H9 (cell line): Measurements from ENCODE around the gene HDAC5. TPM values are rescaled to one million over a fixed set of nuclear protein-coding genes. Genes with fewer than 3 reads are reported as not detected.

Experiments used
- DNase-seq: peaks from one replicate; pipeline ENCODE4 v3.0.0-alpha.2; 2017
- H2AFZ ChIP-seq: one replicate; pipeline ENCODE4 v1.6.1; 2013; ENCODE audit warnings: mild to moderate bottlenecking, low read length, control low read depth, moderate library complexity
- H2AK5ac ChIP-seq: 2 replicates; pipeline ENCODE4 v1.6.1; 2013; ENCODE audit warnings: low read length, control low read depth, mixed read lengths; ENCODE audit not compliant: insufficient read length
- H2BK120ac ChIP-seq: one replicate; pipeline ENCODE4 v1.6.1; 2013; ENCODE audit warnings: low read depth, mild to moderate bottlenecking, low read length, control low read depth, inconsistent platforms; ENCODE audit not compliant: poor library complexity, severe bottlenecking
- H2BK12ac ChIP-seq: 2 replicates; pipeline ENCODE4 v1.6.1; 2013; ENCODE audit warnings: low read length, control low read depth, mixed read lengths, low read depth; ENCODE audit not compliant: insufficient read length
- H2BK15ac ChIP-seq: 2 replicates; pipeline ENCODE4 v1.6.1; 2013; ENCODE audit warnings: low read depth, low read length, control low read depth
- H2BK20ac ChIP-seq: one replicate; pipeline ENCODE4 v1.6.1; 2013; ENCODE audit warnings: low read depth, mild to moderate bottlenecking, low read length, control low read depth, inconsistent platforms; ENCODE audit not compliant: poor library complexity, severe bottlenecking
- H2BK5ac ChIP-seq: 2 replicates; pipeline ENCODE4 v1.6.1; 2013; ENCODE audit warnings: low read length, control low read depth, mixed read lengths; ENCODE audit not compliant: insufficient read length
- H3K14ac ChIP-seq: 2 replicates; pipeline ENCODE4 v1.6.1; 2013; ENCODE audit warnings: low read length, control low read depth; ENCODE audit not compliant: insufficient read depth
- H3K18ac ChIP-seq: 2 replicates; pipeline ENCODE4 v1.6.1; 2013; ENCODE audit warnings: low read depth, mild to moderate bottlenecking, mixed read lengths, low read length, control low read depth; ENCODE audit not compliant: insufficient read length
- H3K23ac ChIP-seq: 2 replicates; pipeline ENCODE4 v1.6.1; 2013; ENCODE audit warnings: low read length, control low read depth, mixed read lengths, low read depth; ENCODE audit not compliant: insufficient read length
- H3K23me2 ChIP-seq: 2 replicates; pipeline ENCODE4 v1.6.1; 2013; ENCODE audit warnings: low read depth, mild to moderate bottlenecking, mixed read lengths, low read length, control low read depth; ENCODE audit not compliant: insufficient read length, poor library complexity, severe bottlenecking
- H3K27ac ChIP-seq: 2 replicates; pipeline ENCODE4 v1.5.1; 2013; ENCODE audit warnings: low read length, control low read depth, mixed read lengths, low read depth; ENCODE audit not compliant: insufficient read length
- H3K27me3 ChIP-seq: 2 replicates; pipeline ENCODE4 v1.6.1; 2013; ENCODE audit warnings: low read length, control low read depth, inconsistent platforms; ENCODE audit not compliant: insufficient read depth
- H3K4ac ChIP-seq: 2 replicates; pipeline ENCODE4 v1.6.1; 2013; ENCODE audit warnings: low read depth, mild to moderate bottlenecking, control low read depth, inconsistent platforms, low read length, moderate library complexity
- H3K4me1 ChIP-seq: 2 replicates; pipeline ENCODE4 v1.6.1; 2013; ENCODE audit warnings: low read length, control low read depth, inconsistent platforms; ENCODE audit not compliant: insufficient read depth
- H3K4me2 ChIP-seq: 2 replicates; pipeline ENCODE4 v1.6.1; 2013; ENCODE audit warnings: low read length, control low read depth, mixed read lengths; ENCODE audit not compliant: insufficient read length, insufficient read depth
- H3K56ac ChIP-seq: 2 replicates; pipeline ENCODE4 v1.6.1; 2013; ENCODE audit warnings: low read depth, mild to moderate bottlenecking, mixed read lengths, low read length, control low read depth; ENCODE audit not compliant: insufficient read length
- H3K79me1 ChIP-seq: 2 replicates; pipeline ENCODE4 v1.6.1; 2013; ENCODE audit warnings: low read depth, mild to moderate bottlenecking, moderate library complexity, low read length, control low read depth, inconsistent platforms; ENCODE audit not compliant: insufficient read depth, poor library complexity, severe bottlenecking
- H3K79me2 ChIP-seq: 2 replicates; pipeline ENCODE4 v1.6.1; 2013; ENCODE audit warnings: low read length, control low read depth, inconsistent platforms; ENCODE audit not compliant: insufficient read depth
- H3K9ac ChIP-seq: 2 replicates; pipeline ENCODE4 v1.6.1; 2013; ENCODE audit warnings: low read length, control low read depth, mixed read lengths; ENCODE audit not compliant: insufficient read length; ENCODE audit errors: extremely low read depth
- H3K9me3 ChIP-seq: one replicate; pipeline ENCODE4 v1.6.1; 2013; ENCODE audit warnings: low read depth, low read length, inconsistent platforms; ENCODE audit not compliant: control insufficient read depth
- H3T11ph ChIP-seq: one replicate; pipeline ENCODE4 v1.6.1; 2013; ENCODE audit warnings: mild to moderate bottlenecking, low read length, control low read depth, inconsistent platforms
- H4K20me1 ChIP-seq: one replicate; pipeline ENCODE4 v1.6.1; 2013; ENCODE audit not compliant: control insufficient read depth, insufficient read length, insufficient read depth
- H4K5ac ChIP-seq: 2 replicates; pipeline ENCODE4 v1.6.1; 2013; ENCODE audit warnings: low read depth, mild to moderate bottlenecking, mixed read lengths, low read length, control low read depth; ENCODE audit not compliant: insufficient read length
- H4K8ac ChIP-seq: replicated peaks from 2 replicates; pipeline ENCODE4 v1.6.1; 2013; ENCODE audit warnings: low read length, control low read depth, mixed read lengths, low read depth; ENCODE audit not compliant: insufficient read length
- H4K91ac ChIP-seq: 2 replicates; pipeline ENCODE4 v1.6.1; 2013; ENCODE audit warnings: low read depth, mild to moderate bottlenecking, moderate library complexity, mixed read lengths, low read length, control low read depth; ENCODE audit not compliant: insufficient read length
- H3K27ac Mint-ChIP-seq, 3 experiments: 2 replicates in 2 of 3; 3 replicates in 1 of 3; pipeline ENCODE4 v1.8.0; 2020 to 2021; ENCODE audit warnings: mixed read lengths in 3 of 3, mild to moderate bottlenecking in 1 of 3, moderate library complexity in 1 of 3
- H3K27me3 Mint-ChIP-seq: 2 replicates; pipeline ENCODE4 v1.8.0; 2021; ENCODE audit warnings: low read depth, mild to moderate bottlenecking, moderate library complexity, mixed read lengths
- H3K36me3 Mint-ChIP-seq, 3 experiments: 2 replicates in 2 of 3; 3 replicates in 1 of 3; pipeline ENCODE4 v1.8.0; 2020 to 2021; ENCODE audit warnings: low read depth in 3 of 3, mixed read lengths in 3 of 3; ENCODE audit not compliant: insufficient read depth in 1 of 3
- H3K4me1 Mint-ChIP-seq, 2 experiments: 2 replicates each; pipeline ENCODE4 v1.8.0; 2020; ENCODE audit warnings: mixed read lengths in 2 of 2
- H3K4me3 Mint-ChIP-seq, 2 experiments: 2 replicates in 1 of 2; 3 replicates in 1 of 2; pipeline ENCODE4 v1.8.0; 2020 to 2021; ENCODE audit warnings: mild to moderate bottlenecking in 2 of 2, mixed read lengths in 2 of 2, moderate library complexity in 1 of 2
- H3K9me3 Mint-ChIP-seq, 2 experiments: 2 replicates in 1 of 2; 3 replicates in 1 of 2; pipeline ENCODE4 v1.8.0; 2020; ENCODE audit warnings: mild to moderate bottlenecking in 2 of 2, mixed read lengths in 2 of 2, moderate library complexity in 1 of 2
- CTCF ChIP-seq: fragments of 200-600 bp; sonication (generic); conservative IDR thresholded peaks from 3 replicates; pipeline ENCODE4 v1.8.0; 2021; ENCODE audit warnings: antibody characterized with exemption, mild to moderate bottlenecking
- WGBS: extraction: QIAGEN DNeasy Blood & Tissue Kit; methylation state at CpG from one replicate; pipeline ENCODE4 v1.1.7; 2013; ENCODE audit warnings: missing lambda C conversion rate, low lambda C conversion rate, mixed read lengths; ENCODE audit not compliant: insufficient read length; ENCODE audit errors: extremely low coverage; 5-methylcytosine and 5-hydroxymethylcytosine counted together
- total RNA-seq: library from RNA; stranded (reverse); gene quantifications from 2 replicates; pipeline ENCODE4 v1.2.1, GENCODE V29; 2021

The HDAC5 gene
- total RNA-seq, 1 experiment from 2014 or later: 39.5 TPM

DNA sequence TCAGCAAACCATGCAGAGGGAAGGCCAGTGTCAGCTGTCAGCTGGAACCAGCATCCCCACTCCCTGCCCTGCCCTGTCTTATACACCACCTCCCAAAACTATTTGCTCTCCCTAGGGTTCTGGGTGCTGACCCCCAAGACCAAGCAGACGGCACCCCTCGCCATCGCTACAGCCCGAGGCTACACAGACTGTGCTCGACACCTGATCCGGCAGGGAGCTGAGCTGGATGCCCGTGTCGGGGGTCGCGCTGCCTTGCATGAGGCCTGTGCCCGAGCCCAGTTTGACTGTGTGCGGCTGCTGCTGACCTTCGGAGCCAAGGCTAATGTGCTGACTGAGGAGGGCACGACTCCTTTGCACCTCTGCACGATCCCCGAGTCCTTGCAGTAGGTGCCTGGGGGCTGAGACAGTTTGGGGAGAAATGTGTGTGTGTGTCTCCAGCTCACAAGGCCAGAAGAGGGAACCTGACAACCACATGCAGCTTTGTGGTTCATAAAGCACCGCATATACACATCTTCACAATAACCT lies 48.6 kb upstream of the HDAC5 start:
- Histone ChIP-seq H3K56ac (no peak overlapping the region), H4K91ac (no peak overlapping the region), H3K14ac (no peak overlapping the region; the same call in 1 of the 2 replicates), H3K27me3 (no peaks in the 10 kb centered on the region), H2BK120ac (no peak overlapping the region), H3K79me2 (no peaks in the 10 kb centered on the region), H3K4me2 (no peak overlapping the region), H2BK12ac (no peak overlapping the region), H3K18ac (no peak overlapping the region), H2AK5ac (no peak overlapping the region), H4K8ac (no peak overlapping the region), H3K23ac (no peak overlapping the region), H2BK20ac (no peak overlapping the region), H3K4ac (no peak overlapping the region), H3T11ph (no peak overlapping the region), H4K20me1 (peaks cover 3% of the 10 kb centered on the region), H3K4me1 (no peaks in the 10 kb centered on the region; the same call in 1 of the 2 replicates), H3K9me3 (no peaks in the 10 kb centered on the region), H3K9ac (no peak overlapping the region), H4K5ac (no peak overlapping the region), H2BK15ac (no peak overlapping the region), H2BK5ac (no peak overlapping the region), H3K79me1 (no peaks in the 10 kb centered on the region), H2AFZ (no peak overlapping the region), H3K23me2 (no peaks in the 10 kb centered on the region), H3K27ac (no peak overlapping the region)
- H3K27me3 Mint-ChIP-seq: peaks cover 2% of the 10 kb centered on the region; the same call in 1 of the 2 replicates
- peak overlapping the region in 2 of 3 experiments; percentile 6 to 82; a peak in 2 of 7 replicates for H3K27ac Mint-ChIP-seq
- no CpG with 5 or more reads among the region's 17 CpGs for WGBS
- peaks cover 17 to 31% of the 10 kb centered on the region in 2 experiments for H3K4me1 Mint-ChIP-seq
- peak overlapping the region in 1 of 2 experiments; percentile 39; a peak in 1 of 5 replicates for H3K4me3 Mint-ChIP-seq
- peaks cover 9 to 18% (median 14%) of the 10 kb centered on the region in 3 experiments for H3K36me3 Mint-ChIP-seq
- DNase-seq: no peak
- TF ChIP-seq CTCF: no peak
- no peaks in the 10 kb centered on the region for H3K9me3 Mint-ChIP-seq
